ENCODE measurements around the gene DDAH1.

Gene DDAH1

GRCh38 chr1:85303440-85304162, 161.4 kb downstream of the DDAH1 start:
- TF ChIP-seq CTCF (IDR thresholded peaks at IDR 0.05; ENCODE audit: insufficient read depth, low read length, missing control alignments): no peak
- ChIA-PET CTCF (interaction anchor here (1.6 to 1.8 kb wide), 2 partner anchors 40 to 389 kb away, joined by 4 to 7 read pairs; no protein-coding TSS in a partner anchor), POLR2A (interaction anchor here (0.7 kb wide), 1 partner anchor 11 kb away, joined by 3 read pairs; no protein-coding TSS in a partner anchor)
- H3K4me3 ChIP-seq (ENCODE audit: low read depth, low read length): no peak overlapping the region
- DNase-seq (ENCODE audit: low read depth, low spot score): no peak

GRCh38 chr1:85300140-85300539, 164.8 kb downstream of the DDAH1 start:
- TF ChIP-seq CTCF (IDR thresholded peaks at IDR 0.05; ENCODE audit: insufficient read depth, low read length, missing control alignments): no peak
- H3K4me3 ChIP-seq (ENCODE audit: low read depth, low read length): no peak overlapping the region
- CTCF ChIA-PET: no interaction called here
- no peak for DNase-seq (ENCODE audit: low read depth, low spot score)
- POLR2A ChIA-PET: no interaction called here

GRCh38 chr1:85297855-85298629, 166.9 kb downstream of the DDAH1 start:
- H3K4me3 ChIP-seq (ENCODE audit: low read depth, low read length): peak overlapping the region; percentile 2
- POLR2A ChIA-PET: interaction anchor here (1.0 to 2.5 kb wide), 6 partner anchors 22 to 287 kb away, joined by 4 to 8 read pairs (median 5); partner anchors contain the start of gene BCL10
- CTCF ChIA-PET: interaction anchor here (1.0 to 5.3 kb wide), 7 partner anchors 8 to 395 kb away, joined by 3 to 29 read pairs (median 4); partner anchors contain the start of gene C1orf52
- no peak for TF ChIP-seq CTCF (IDR thresholded peaks at IDR 0.05; ENCODE audit: insufficient read depth, low read length, missing control alignments)
- peak; percentile 96 for DNase-seq (ENCODE audit: low read depth, low spot score)

GRCh38 chr1:85297538-85297854, 167.5 kb downstream of the DDAH1 start:
- ChIA-PET POLR2A (interaction anchor here (0.8 to 2.5 kb wide), 6 partner anchors 19 to 281 kb away, joined by 3 to 8 read pairs (median 5); partner anchors contain the start of gene BCL10), CTCF (interaction anchor here (1.0 to 5.3 kb wide), 7 partner anchors 11 to 396 kb away, joined by 3 to 29 read pairs (median 4); partner anchors contain the start of gene C1orf52)
- TF ChIP-seq CTCF (IDR thresholded peaks at IDR 0.05; ENCODE audit: insufficient read depth, low read length, missing control alignments): no peak
- DNase-seq (ENCODE audit: low read depth, low spot score): no peak
- H3K4me3 ChIP-seq (ENCODE audit: low read depth, low read length): peak overlapping the region; percentile 2

- no peak for TF ChIP-seq CTCF (IDR thresholded peaks at IDR 0.05; ENCODE audit: insufficient read depth, low read length, missing control alignments)
- H3K4me3 ChIP-seq (ENCODE audit: low read depth, low read length): no peak overlapping the region
- ChIA-PET POLR2A (interaction anchor here (0.6 to 2.5 kb wide), 6 partner anchors 19 to 282 kb away, joined by 3 to 8 read pairs (median 6); partner anchors contain the start of gene BCL10), CTCF (interaction anchor here (0.7 to 5.3 kb wide), 7 partner anchors 11 to 396 kb away, joined by 3 to 29 read pairs (median 4); partner anchors contain the start of gene C1orf52)
- DNase-seq (ENCODE audit: low read depth, low spot score): no peak
Observed at GRCh38 chr1:85296980-85297379, 168.0 kb downstream of the DDAH1 start.

- TF ChIP-seq CTCF (IDR thresholded peaks at IDR 0.05; ENCODE audit: insufficient read depth, low read length, missing control alignments): no peak
- CTCF ChIA-PET: interaction anchor here (1.0 to 5.3 kb wide), 4 partner anchors 11 to 351 kb away, joined by 3 to 29 read pairs (median 4); partner anchors contain the start of gene C1orf52
- no peak overlapping the region for H3K4me3 ChIP-seq (ENCODE audit: low read depth, low read length)
- POLR2A ChIA-PET: no interaction called here
- no peak for DNase-seq (ENCODE audit: low read depth, low spot score)
Observed at GRCh38 chr1:85295654-85296053, 169.3 kb downstream of the DDAH1 start.
